ENCODE measurements around the gene ARSI. TPM values are rescaled to one million over a fixed set of nuclear protein-coding genes. Genes with fewer than 3 reads are reported as not detected.

The ARSI gene
- total and polyA plus RNA-seq, 2 of the 4 experiments (the other 2 are of a cell fraction) = 14.8 to 15.2 TPM

GRCh38 chr5:150277043-150277442 lies 25.7 kb downstream of the ARSI start:
- Histone ChIP-seq H4K20me1 (ENCODE audit: insufficient read depth, low read length) (no peaks in the 10 kb centered on the region), H3K27ac (ENCODE audit: insufficient read depth, low read length) (no peak overlapping the region), H4K5ac (ENCODE audit: low read depth, low read length) (no peak overlapping the region), H3K36me3 (ENCODE audit: control insufficient read depth, insufficient read depth, low read length) (no peaks in the 10 kb centered on the region), H3K4me3 (ENCODE audit: insufficient read depth, low read depth, low read length) (no peak overlapping the region), H4K8ac (ENCODE audit: low read depth in 2 of 2, low read length in 2 of 2) (no peak overlapping the region), H2BK15ac (ENCODE audit: low read depth, low read length) (no peak overlapping the region), H2AK9ac (replicated peaks; ENCODE audit: low read depth, low read length, poor library complexity) (no peak overlapping the region), H3K27me3 (ENCODE audit: control insufficient read depth, insufficient read depth, low read length) (no peaks in the 10 kb centered on the region), H3K14ac (replicated peaks; ENCODE audit: low read depth, low read length) (no peak overlapping the region), H3K23ac (ENCODE audit: low read depth, low read length) (no peak overlapping the region), H3K56ac (ENCODE audit: extremely low read depth, insufficient read depth, low read length) (no peak overlapping the region), H3K9me1 (ENCODE audit: insufficient read depth, low read length) (peaks cover 20% of the 10 kb centered on the region), H2BK5ac (ENCODE audit: low read depth, low read length, poor library complexity, severe bottlenecking) (no peak overlapping the region), H3K9me3 (ENCODE audit: control insufficient read depth, insufficient read depth, low read length) (no peaks in the 10 kb centered on the region), H2AFZ (replicated peaks; ENCODE audit: low read length, poor library complexity) (no peak overlapping the region), H4K91ac (ENCODE audit: insufficient read depth, low read depth, low read length) (no peak overlapping the region), H3K4ac (ENCODE audit: low read depth, low read length) (no peak overlapping the region), H3K9ac (ENCODE audit: low read depth, low read length) (no peak overlapping the region), H2AK5ac (ENCODE audit: low read depth, low read length) (no peak overlapping the region), H2BK120ac (ENCODE audit: low read depth, low read length) (no peak overlapping the region), H3K4me2 (ENCODE audit: low read depth, low read length) (no peak overlapping the region), H3K18ac (ENCODE audit: low read depth, low read length) (no peak overlapping the region), H3K79me1 (ENCODE audit: low read depth in 1 of 2, low read length in 2 of 2) (no peaks in the 10 kb centered on the region), H2BK20ac (ENCODE audit: low read depth, low read length) (no peak overlapping the region), H3K4me1 (ENCODE audit: control insufficient read depth, insufficient read depth, low read length) (peaks cover 10% of the 10 kb centered on the region)
- intact Hi-C loops (cut with micrococcal nuclease) (no loop called here), in situ Hi-C loops (cut with MboI; ENCODE audit: low sequenced_read_pairs) (no loop called here), dilution Hi-C loops (cut with HindIII; ENCODE audit: low sequenced_read_pairs, unreplicated experiment) (no loop called here)
- CTCF ChIA-PET = no interaction called here
- no peak for DNase-seq
- POLR2A ChIA-PET (ENCODE audit: unreplicated experiment) = no interaction called here
- TF ChIP-seq ELK1 (IDR thresholded peaks at IDR 0.05; ENCODE audit: borderline replicate concordance, low read depth, low read length) = no peak
- no peak for TF ChIP-seq BHLHE40 (IDR thresholded peaks at IDR 0.05; ENCODE audit: low read depth, low read length)
- no peak for TF ChIP-seq CEBPB (IDR thresholded peaks at IDR 0.05; ENCODE audit: low read depth, low read length)
- no peak for TF ChIP-seq SMC3 (IDR thresholded peaks at IDR 0.05; ENCODE audit: low read depth, low read length)
- no peak for ATAC-seq (ENCODE audit: low read depth)
- 92% methylated on average over 3 of the region's 4 CpGs; no CpG with 5 or more reads in 1 of the 2 experiments for WGBS, 2 experiments (ENCODE audit: extremely low coverage in 2 of 2, insufficient read length in 1 of 2)
- no TSS peak for BruUV-seq (replicated peaks)
